ENCODE data around the gene DNAI1.

DNA sequence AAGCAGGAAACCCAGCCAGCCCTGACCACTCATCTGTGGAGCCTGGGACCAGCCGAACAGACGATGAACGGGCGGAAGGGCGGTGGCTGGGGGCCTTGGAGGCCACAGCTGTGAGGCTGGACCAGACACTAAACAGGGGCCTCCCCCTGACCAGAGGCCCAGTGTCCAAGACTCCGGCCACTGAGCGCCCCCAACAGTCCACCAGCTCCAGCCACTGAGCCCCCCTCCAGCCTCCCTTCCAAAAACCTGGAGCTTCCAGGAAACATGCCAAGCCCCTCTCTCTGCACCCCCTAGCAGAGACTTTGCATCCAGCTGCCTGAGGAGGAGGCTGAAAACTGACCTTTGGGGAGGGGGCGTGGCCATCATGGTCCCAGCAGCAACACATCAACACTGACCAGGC, 107.7 kb downstream of the DNAI1 start:
- TF ChIP-seq, protein P1, sequence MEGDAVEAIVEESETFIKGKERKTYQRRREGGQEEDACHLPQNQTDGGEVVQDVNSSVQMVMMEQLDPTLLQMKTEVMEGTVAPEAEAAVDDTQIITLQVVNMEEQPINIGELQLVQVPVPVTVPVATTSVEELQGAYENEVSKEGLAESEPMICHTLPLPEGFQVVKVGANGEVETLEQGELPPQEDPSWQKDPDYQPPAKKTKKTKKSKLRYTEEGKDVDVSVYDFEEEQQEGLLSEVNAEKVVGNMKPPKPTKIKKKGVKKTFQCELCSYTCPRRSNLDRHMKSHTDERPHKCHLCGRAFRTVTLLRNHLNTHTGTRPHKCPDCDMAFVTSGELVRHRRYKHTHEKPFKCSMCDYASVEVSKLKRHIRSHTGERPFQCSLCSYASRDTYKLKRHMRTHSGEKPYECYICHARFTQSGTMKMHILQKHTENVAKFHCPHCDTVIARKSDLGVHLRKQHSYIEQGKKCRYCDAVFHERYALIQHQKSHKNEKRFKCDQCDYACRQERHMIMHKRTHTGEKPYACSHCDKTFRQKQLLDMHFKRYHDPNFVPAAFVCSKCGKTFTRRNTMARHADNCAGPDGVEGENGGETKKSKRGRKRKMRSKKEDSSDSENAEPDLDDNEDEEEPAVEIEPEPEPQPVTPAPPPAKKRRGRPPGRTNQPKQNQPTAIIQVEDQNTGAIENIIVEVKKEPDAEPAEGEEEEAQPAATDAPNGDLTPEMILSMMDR (optimal IDR thresholded peaks at IDR 0.05 in 1 of 3, IDR thresholded peaks at IDR 0.05 in 1 of 3, conservative IDR thresholded peaks at IDR 0.05 in 1 of 3; ENCODE audit: extremely low read depth in 1 of 3, insufficient read depth in 2 of 3, low read length in 3 of 3): no peak
- no peak for TF ChIP-seq EZH2 (IDR thresholded peaks at IDR 0.05; ENCODE audit: low read length)
